GM21423 (cell line): ENCODE results near the gene RAB3C.

Experiments
- ATAC-seq: cut with Tn5 transposase; IDR thresholded peaks from one replicate; pipeline ENCODE4 v1.9.1; 2021; ENCODE audit warnings: mild to moderate bottlenecking, moderate library complexity; ENCODE audit not compliant: unreplicated experiment

RAB3C gene

DNA sequence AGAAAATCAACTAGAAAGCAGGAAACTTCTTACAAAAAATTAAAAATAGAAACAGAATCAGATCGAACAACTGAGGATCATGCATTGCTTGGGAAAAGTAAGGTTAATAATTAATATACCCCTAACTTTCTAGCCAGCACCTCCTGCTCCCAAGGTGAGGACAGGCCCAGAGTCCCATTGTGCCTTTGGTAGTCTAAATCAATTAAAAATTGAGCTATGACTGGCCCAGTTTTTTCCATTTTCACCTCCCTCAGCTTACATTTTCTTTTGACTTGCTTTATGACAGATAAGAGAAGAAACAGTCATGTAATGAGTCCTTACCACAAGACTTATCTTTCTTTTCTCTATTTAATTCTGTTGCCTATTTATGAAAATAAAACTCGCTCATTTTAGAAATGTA is 182.2 kb downstream of the RAB3C start:
- no peak for ATAC-seq

DNA sequence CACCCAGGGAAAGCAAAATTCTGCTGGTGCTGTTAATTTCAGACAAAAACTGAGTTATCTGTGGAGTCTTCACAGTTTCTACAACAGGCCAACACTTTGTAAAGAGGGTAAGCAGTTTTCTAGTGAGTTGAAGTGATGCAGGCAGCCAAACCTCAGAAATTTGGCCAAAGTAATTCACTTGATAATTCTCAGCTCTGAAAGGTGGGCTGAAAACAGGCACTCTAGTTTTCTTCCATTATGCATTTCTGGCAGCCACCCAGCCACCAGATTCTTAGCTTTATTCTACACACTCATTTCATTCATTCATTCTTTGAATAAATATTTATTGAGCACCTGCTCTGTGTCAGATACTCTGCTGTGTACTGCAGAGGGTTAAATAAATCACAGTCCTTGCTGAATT is 184.2 kb downstream of the RAB3C start:
- ATAC-seq = no peak

DNA sequence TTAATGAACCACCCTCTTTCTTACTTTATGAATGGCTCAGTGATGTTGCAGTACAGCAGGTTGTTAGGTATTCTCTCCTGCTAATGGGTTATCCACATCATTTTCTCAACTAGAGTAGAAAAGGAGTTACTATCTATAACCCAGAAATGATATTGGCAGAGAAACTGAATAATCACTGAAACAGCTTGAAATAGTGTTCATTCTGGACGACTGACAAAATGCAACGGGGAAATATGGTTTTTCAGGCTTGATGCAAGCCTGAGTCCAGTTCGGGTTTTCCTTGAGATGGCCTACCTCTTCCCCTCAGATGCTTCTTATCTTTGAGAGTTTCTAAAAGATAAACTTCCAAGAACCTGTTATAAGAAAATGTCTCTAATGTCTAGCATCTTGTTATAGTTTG is 187.3 kb downstream of the RAB3C start:
- no peak for ATAC-seq

DNA sequence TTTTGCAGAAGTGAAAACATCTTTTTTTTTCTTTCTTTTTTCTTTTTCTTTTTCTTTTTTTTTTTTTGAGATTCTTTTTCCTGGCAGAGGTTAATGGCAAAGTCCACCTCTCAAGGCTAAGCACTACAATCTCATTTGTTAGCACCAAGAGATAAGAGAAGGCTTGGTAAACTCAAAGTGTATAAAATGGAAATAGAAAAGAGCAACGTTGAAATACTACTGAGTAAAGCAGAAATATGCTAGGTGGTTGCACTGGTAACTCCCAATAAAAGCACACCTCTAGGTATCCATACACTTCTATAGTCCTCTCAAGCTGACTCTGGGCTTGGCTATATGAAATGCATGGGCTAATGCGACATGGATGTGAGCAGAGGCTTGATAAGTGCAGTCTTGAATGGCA is 188.9 kb downstream of the RAB3C start:
- ATAC-seq = no peak

DNA sequence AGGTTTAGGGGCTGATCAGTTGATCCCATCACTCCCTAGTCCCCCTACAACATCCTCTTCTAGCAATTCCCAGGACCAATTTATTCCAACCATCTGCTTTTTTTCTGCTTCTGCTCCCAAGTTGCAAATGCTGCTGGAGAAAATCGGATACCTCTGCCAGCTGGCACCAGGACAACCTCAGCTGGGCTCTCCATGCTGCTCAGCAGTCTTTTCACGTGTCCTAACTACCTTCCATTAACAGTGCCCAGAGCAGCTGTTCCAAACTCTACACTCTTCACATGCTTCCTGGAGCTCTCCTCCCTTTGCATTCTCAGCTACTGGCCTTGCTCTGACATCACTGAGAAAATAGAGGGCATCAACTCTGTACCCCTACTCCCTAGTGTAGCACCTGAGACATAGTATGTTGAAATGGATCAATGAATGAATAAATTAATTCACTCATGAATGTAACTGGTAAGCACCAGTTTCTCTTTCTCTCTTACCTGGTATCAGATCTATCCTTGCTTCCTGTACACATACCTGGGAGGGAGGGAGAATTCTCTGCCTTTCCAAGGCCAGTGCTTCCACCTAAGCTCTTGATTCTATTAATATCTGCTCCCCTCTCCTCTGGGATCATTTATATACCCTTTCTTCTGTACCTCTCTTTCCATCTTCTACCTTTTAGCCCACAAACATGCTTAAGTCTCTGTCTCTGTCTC is 191.0 kb downstream of the RAB3C start:
- ATAC-seq = no peak

DNA sequence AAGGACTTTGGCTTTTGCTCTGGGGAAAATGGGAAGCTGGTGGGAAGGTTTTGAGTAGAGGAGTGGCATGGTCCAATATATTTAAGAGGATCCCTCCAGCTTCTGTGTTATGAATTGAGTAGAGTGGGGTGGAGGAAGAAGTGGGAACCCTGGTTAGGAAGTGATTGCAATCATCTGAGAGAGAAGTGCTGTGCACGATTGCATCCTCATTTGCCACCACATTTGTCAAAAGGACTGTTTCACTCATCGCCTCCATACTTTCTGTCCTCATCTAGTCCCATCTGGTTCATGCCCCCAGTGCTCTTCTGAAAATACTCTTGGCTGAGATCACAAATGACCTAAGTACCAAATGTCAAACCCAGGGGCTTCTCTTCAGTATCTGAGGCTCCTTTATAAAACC is 192.1 kb downstream of the RAB3C start:
- no peak for ATAC-seq

DNA sequence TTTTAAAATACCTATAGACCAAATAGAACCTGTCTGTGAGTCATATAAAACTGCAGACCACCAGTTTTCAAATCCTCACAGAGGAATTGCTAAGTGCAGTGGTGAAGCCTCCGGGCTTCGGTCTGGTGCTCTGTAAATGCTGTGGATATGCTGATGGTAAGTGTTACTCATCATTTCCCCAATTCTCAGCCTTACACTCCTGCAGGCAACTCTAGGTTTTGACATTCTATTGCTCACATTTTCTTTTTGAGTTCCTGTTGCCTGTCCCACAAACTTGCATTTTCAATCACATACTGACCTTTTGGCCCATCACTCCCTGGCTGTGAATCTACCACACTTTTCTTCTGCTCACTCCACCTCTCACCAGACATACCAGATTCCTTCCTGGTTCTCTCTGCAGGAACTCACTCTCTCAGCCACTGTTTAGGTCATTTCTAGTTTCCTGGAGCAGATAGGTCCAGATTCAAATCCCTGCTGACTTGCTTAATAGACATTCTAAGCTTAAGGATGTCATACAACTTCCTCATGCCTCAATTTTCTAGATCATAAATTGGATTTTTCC is 192.9 kb downstream of the RAB3C start:
- peak; percentile 90 for ATAC-seq

DNA sequence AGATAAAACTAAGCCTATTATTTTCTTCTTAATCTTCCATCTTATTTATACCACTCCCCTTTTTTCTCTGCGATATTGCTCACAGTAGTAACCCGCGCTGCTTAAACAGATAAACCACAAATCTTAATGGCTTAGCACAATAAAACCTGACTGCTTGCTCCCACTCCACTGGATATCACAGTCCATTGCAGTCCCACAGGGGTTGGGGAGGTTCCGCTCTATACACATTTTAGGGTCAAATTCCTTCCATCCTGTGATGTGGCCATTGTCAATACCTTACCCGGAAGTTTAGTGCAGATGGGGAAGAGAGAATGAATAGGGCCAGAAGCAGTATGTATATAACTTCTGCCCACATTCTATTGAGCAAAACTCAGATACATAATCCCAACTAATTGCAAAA is 193.7 kb downstream of the RAB3C start:
- no peak for ATAC-seq

DNA sequence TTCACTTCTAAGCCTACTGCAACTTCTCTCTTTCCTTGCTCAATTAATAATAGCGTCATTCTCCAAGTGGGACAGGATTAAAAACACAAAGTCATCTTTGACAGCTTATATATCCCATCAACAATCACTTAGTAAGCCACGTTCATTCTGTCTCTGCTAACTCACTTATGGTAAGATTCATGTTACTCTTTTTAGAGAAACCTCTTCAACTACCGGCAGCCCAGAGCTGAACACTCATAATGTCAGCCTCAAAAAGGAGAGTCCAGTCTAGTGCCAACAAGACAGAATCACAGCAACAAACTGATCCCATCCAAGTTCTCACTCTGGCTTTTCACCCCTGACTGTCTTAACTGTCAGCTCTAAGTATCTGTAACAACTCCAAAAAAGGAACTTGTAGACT is 196.0 kb downstream of the RAB3C start:
- ATAC-seq = no peak

DNA sequence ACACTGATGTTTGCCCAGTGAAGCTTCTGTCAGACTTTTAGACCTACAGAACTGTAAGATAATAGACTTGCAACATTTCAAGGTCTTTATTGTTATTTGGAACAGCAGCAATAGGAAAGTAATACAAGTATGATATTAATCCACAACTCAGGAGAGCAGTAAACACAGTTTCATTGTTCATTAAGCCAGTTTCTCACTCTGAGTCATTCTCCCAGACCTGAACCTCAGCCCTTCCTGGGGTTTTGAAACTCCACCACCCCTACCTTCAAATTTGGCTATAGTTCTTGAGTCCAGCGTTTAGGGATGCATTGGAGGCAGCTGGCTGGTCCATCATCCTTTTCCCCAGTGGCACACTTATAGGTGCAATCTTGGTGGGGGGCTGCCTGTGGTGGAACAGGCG is 203.2 kb downstream of the RAB3C start:
- peak; percentile 79 for ATAC-seq

DNA sequence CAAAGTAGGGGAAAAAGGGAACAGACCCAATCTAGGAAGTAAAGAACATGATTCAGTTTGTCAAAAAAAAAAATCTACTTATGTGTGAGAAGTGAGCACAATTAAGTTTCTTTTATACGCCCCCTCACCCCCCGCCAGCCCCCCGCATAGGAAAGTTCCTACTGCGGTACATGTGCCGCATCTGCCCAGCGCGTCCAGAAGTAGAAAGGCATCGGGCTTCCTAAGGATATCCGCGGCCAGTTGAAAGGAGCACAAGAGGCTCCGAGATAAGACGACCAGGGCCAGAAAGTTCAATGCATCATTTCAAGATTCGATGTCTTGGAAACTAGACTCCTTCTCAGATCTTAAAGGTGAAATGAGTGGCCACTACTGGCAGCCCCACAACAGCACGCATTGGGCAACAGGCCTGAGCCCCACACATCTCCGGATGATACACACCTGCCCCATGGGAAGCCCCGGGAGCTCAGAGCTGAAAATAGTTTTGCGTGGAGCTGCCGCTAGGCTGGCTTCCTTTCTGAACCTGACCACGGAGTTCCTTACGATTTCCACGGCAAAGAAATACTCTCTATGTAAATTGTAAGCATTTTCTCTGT is 203.9 kb downstream of the RAB3C start:
- no peak for ATAC-seq

DNA sequence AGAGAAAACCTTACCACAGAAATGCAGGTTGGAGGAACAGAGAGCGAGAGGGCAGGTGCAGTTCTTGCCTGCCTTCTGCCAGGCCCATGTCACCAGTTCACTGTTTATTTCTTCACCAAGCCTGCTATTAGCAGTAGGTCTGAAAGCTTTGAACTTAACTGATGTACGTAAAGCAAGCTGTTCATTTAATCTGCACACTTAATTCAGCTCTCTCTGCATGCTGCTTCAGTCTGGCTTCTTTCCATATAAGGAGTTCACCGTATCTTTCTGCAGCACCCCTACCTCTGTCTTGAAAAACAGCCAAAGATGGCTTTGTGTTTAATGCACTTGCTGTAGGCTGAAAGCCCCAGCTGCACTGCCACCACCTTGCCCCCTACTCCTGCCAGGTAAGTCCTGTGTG is 205.1 kb downstream of the RAB3C start:
- no peak for ATAC-seq

DNA sequence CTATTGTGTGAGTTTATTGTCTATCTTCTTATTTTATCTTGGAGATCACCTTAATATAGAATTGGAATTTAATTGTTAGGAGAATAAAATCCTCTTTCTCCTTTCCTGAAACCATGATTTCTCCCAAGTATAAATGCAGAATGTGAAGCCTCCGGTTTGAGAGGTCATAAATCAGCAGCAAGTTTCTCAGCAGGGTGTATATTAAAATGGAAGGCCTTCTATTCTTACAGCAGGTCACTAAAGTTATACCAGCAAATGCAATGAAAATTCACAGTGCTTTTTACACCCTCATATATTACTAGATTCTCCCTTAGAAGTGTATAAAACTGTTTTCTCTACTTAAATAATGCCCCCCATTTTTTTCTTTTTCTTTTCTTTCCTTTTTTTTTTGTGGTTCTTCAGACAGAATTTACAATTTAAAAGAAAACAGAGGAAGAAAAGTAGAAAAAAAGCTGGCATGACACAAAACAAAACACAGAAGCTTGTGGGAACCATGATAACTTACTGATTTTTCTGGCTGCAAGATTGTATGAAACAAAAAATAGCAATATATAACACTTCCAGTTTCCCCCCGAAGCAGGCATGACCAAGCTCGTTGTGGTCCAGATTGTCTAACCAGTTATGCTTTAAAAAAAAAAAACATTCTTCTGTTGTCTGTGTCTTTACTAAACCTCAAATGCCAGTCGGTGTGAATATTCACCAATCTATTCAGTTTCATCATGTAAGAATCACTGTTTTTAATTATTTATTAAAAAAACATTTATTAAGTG is 211.2 kb downstream of the RAB3C start:
- no peak for ATAC-seq

DNA sequence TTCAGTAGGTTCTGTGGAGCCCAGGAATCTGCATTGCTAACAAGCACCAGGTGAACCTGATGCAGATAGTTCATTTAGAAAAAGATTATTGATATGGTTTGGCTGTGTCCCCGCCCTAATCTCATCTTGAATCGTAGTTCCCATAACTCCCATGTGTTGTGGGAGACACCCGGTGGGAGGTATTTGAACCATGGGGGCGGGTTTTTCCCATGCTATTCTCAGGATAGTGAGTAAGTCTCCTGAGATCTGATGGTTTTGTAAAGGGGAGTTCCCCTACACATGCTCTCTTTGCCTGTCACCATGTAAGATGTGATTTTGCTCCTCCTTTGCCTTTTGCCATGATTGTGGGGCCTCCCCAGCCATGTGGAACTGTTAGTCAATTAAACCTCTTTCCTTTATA is 212.0 kb downstream of the RAB3C start:
- peak; percentile 43 for ATAC-seq

DNA sequence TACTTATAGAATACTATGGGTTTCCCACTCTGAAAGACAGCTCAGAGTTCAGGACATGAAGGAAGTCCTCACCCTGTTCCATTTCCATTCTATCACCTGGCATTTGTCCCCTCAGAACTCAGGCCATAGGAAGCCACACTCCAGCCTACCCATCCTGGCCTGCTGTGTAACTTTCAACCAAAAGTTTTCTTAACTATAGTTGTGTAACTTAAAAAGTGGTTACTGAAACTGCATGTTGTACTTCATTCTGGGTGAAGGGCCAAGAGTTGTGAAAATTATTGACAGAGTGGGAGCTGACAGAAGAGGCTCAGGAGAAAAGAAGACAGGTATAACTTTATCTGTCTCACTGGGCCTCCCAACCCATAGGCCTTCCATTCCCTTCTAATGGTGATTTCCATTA is 212.5 kb downstream of the RAB3C start:
- peak; percentile 38 for ATAC-seq

DNA sequence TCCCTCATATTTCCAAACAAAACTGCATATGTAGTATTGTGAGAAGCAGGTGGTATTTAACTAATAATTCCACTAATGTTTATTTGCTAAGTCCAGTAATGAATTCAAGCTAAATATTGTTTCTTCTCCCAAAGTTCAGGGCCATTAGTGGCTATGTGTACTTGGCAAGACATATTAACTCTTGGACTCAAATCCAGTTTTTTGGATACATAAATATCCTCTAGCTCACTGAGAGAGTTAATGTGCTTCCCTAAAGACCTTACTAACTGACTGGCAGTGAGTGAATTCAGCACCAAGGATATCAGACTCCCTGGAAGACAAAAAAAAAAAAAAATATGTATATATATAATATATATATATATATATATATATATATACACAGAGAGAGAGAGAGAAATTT is 214.1 kb downstream of the RAB3C start:
- no peak for ATAC-seq

DNA sequence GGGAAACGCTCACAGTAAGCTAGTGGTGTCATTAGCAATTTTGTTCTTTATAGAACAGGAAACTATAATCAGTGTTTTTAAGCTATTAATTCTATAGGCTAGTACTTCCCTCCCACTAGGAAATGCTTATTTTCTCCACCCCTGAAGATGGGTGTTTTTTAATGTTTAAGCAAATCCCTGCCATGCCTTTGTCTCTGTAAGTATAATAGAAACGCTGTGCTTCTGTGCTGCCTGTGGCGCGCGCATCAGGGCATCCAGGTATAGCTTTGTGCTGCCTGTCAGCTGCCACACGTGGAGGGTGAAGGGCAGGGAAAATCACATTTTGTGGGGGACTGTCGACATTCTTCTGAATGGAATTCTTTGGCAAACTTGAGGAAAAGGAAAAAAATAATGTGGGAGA is 217.5 kb downstream of the RAB3C start:
- no peak for ATAC-seq

DNA sequence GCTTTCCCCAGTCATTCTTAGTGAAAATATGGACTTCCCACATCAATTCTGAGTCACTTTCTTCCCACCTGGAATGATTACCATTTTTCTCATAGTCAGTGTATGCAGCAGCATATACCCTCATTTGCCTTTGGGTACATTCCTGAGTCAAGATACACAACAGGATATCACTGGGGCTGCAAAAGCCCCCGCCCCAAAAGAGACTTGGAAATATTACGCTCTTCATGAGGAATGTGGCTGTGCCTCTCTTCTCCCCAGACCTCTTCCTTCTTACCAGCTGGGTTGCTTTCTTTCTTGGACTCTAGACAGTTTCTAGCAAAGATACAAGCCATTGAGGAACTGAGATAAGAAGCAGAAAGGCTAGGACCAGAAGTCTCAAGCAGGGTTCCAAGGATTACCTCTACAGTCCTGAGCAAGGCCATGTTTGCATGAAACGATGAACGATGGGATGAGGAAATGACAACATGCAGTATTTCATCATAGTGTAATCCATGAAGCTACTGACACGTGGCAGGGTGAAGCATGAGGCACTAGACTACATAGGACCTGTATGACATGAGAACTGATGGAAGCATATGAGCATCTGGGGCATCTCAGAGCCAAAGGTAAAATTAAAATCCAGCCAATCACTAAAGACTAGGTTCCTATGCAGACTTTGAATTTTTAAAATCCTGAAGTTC is 218.1 kb downstream of the RAB3C start:
- ATAC-seq = no peak

DNA sequence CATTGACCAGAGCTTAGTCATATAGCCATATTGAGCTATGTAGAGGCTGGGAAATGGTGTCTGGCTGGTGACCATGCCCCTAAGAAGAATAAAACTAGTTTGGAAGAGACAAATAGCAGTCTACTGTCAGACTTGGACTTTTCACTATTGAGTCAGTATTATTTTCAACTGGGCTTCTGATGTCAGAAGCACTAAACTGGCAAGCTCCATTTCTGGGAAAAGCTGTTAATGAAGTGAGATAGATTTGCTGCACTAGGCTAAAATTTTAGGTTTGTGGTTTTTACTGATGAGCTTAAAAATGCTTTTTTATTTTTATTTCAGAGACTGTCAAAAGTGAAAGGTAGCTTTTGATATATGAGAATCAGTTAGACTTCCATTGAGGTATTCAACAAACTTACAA is 220.2 kb downstream of the RAB3C start:
- no peak for ATAC-seq

DNA sequence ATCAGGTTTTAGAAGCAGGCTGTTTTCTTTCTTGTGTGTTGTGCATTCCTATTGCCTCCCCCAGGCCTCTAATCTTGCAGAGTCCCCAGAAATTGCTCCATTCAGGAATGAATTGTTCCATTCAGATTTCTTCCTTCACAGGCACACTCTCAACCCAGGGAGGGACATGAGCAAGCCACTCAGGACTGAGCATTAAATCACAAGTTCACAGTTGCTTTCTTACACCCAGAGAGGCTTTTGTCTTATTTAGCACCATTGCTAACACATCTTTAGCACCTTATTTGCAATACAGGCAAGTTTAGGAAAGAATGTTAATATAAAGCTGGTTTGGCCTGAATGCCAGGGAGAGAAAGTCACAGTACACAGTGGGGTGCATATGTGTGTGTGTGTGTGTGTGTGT is 221.4 kb downstream of the RAB3C start:
- no peak for ATAC-seq

DNA sequence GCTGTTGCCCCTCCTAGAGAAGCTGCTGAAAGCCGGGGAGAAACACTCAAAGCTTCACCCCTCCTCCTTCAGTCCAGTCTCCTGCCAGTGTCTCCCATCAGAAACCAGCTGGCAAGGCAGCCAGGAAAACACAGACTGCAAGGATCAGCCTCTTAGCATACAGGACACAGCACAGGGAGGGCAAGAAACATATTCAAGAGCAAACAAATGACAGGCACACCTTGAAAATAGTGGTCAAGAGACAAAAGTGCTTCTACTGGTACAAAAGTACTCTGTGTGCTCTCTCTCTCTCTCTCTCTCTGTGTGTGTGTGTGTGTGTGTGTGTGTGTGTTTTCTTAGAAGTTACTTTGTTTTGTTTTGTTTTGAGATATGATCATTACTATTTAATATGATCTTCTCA is 227.2 kb downstream of the RAB3C start:
- no peak for ATAC-seq
